Omental fat pad (tissue), 4 donors: ENCODE results near the gene MTCH1. TPM values are rescaled to one million over a fixed set of nuclear protein-coding genes. Genes with fewer than 3 reads are reported as not detected.

Experiments used
- ATAC-seq: fragments of 150-250 bp; one replicate; pipeline ENCODE4 v1.9.1; 2016; ENCODE audit warnings: mild to moderate bottlenecking, moderate library complexity; ENCODE audit not compliant: low FRiP score
- DNase-seq: peaks from one replicate; pipeline ENCODE4 v3.0.0-alpha.2; 2019; ENCODE audit warnings: low spot score
- total RNA-seq, 4 donors: library from RNA; depleted of rRNA; stranded (reverse); fragments of >200 nt; gene quantifications; one replicate each; pipeline ENCODE4 v1.1.0, GENCODE V29; 2016
- TF ChIP-seq, protein P1 (sequence below), 3 donors: fragments of 450-650 bp; IDR thresholded peaks; one replicate each; pipeline ENCODE4 v1.5.1; 2016 to 2017; ENCODE audit warnings: antibody characterized with exemption in 3 of 3, mild to moderate bottlenecking in 3 of 3, moderate library complexity in 2 of 3

MTCH1 gene, protein sequence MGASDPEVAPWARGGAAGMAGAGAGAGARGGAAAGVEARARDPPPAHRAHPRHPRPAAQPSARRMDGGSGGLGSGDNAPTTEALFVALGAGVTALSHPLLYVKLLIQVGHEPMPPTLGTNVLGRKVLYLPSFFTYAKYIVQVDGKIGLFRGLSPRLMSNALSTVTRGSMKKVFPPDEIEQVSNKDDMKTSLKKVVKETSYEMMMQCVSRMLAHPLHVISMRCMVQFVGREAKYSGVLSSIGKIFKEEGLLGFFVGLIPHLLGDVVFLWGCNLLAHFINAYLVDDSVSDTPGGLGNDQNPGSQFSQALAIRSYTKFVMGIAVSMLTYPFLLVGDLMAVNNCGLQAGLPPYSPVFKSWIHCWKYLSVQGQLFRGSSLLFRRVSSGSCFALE
- 100 to 1,000 TPM; 227 to 251 (median 239) TPM for total RNA-seq

DNA sequence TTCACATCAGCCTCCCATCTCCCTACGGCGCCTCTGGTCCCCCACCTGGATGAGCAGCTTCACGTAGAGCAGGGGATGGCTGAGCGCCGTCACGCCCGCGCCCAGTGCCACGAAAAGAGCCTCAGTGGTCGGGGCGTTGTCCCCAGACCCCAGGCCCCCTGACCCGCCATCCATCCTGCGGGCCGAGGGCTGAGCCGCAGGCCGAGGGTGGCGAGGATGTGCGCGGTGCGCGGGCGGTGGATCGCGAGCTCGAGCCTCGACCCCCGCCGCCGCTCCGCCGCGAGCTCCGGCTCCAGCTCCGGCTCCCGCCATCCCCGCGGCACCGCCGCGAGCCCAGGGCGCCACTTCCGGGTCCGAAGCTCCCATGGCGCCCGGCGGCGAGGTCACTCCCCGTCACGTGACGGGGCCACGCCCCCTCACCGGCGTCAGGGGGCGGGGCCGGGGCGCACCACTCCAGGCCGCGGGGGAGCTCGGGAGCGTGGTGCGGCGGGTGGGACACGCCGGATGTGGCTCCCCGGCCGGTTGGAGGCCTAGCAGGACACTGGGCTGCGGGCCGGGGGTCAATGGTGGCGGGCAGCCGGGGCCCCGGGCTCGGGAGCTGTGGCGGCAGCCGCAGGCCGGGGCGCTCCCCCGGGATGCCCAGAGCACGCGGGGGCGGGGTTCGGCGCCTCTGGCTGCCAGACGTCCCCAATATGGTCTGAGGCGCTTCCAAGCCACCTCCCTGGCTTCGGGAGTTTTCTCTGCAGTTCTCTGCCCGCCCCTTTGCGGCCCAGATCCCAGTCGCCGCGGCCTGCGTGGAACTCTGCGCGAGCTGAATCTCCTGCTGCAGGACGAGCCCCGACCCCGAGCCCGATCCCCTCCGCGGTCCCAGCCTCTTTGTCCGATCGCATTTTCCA, at the start of gene MTCH1:
Gene MTCH1, minus strand, starts transcription at position 389 of the 896 bp plus-strand sequence. Its CDS starts 23 bp downstream, at position 366.
- TF ChIP-seq, protein P1, sequence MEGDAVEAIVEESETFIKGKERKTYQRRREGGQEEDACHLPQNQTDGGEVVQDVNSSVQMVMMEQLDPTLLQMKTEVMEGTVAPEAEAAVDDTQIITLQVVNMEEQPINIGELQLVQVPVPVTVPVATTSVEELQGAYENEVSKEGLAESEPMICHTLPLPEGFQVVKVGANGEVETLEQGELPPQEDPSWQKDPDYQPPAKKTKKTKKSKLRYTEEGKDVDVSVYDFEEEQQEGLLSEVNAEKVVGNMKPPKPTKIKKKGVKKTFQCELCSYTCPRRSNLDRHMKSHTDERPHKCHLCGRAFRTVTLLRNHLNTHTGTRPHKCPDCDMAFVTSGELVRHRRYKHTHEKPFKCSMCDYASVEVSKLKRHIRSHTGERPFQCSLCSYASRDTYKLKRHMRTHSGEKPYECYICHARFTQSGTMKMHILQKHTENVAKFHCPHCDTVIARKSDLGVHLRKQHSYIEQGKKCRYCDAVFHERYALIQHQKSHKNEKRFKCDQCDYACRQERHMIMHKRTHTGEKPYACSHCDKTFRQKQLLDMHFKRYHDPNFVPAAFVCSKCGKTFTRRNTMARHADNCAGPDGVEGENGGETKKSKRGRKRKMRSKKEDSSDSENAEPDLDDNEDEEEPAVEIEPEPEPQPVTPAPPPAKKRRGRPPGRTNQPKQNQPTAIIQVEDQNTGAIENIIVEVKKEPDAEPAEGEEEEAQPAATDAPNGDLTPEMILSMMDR (IDR thresholded peaks at IDR 0.05), result no peak
- ATAC-seq, result peak; percentile 92

DNA sequence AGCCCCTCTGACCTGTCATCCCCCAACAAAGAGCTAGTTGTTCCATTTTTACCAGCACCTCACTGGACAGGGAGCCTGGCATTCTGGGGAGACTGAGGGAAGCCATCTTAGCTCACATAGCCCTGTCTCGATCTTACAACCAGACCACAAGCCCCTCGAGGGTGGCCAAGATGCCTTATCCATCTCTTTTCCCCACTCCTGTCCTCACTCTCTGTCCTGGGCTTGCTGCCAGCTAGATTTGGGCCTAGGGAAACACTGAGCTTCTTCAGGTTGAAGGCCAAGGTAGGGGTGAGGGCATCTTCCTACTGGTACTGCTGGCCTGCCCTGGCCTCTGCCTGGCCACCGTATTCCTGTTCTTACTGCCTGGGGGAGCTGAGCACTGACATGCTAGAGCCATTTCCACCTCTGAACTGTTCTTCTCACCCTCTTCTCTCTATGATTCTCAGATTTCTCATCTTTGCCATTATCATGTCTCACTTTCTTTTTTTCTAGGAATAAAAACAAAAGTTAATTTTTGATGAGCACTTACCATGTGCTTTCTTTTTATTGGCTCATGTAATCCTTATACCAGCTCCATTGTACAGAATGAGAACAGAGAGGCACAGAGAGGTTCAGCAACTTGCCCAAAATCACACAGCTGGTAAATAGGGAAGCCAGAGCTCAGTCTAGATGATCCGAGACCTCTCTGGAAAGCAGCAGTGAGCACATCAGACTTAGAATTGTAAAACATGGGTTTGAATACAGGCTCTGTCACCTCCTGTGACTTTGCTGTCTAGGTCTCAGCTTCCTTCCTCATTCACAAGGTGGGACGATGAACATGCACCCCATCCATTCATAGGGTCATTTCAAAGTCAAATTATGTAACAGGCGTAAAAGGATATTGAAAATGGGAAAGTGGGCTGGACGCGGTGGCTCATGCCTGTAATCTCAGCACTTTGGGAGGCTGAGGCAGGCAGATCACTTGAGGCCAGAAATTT, 48.1 kb upstream of the MTCH1 start:
- TF ChIP-seq, protein P1 (IDR thresholded peaks at IDR 0.05), result no peak
- DNase-seq (no peak), ATAC-seq (no peak)

More for the DNA sequence above, at the start of gene MTCH1:
- peak; percentile 54 for DNase-seq

DNA sequence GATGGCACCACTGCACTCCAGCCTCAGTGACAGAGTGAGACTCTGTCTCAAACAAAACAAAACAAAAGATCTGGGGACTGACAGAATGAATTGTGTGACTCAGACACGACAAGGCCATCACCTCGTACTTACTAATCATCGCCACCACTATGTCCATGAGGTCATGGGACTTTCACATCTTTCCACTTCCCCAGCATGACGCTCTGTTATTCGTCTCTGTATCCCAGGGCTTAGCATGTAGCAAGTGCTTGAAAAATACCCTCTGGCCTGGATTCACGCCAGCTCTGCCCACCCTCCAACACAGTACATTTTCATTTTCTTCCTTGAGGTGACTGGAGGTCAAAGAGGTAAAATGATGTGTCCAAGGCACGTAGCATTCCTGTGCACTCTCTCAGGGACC, 47.3 kb upstream of the MTCH1 start:
- ATAC-seq, result no peak
- TF ChIP-seq, protein P1 (IDR thresholded peaks at IDR 0.05), result no peak
- no peak for DNase-seq

DNA sequence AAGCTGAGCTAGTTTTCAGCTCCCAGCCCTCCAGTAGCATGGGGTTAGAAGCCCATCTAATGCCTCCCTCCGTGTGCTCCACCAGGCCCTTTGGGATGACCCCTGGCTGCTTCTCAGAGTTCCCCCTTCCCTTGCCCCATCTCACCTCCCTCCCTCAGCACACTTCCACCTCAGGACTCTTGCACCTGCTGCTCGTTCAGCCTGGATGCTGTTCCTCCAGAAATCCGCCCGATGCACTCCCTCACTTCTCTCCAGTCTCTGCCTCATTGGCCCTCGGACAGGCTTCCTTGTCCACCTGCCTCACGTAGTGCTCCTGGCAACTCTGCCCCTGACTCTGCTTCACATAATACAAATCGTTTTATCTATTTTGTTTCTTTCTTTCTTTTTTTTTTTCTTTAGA, 46.2 kb upstream of the MTCH1 start:
- ATAC-seq, result no peak
- TF ChIP-seq, protein P1 (IDR thresholded peaks at IDR 0.05), result no peak
- no peak for DNase-seq

DNA sequence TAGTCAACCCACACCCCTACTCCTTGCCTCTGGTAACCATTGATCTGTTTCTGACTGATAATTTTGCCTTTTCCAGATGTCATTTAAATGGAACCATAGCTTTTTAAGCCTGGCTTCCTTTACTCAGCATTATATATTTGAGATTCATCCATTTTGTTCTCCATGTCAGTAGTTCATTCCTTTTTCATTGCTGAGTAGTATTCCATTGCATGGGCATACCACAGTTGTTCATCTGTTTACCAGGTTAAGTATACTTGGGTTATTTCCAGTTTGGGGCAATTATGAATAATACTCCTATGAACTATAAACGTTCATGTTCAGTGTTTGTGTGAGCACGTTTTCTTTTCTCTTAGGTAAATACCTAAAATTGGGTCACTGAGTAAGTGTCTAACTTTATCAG, 44.6 kb upstream of the MTCH1 start:
- DNase-seq, result no peak
- no peak for ATAC-seq
- TF ChIP-seq, protein P1 (IDR thresholded peaks at IDR 0.05), result no peak

DNA sequence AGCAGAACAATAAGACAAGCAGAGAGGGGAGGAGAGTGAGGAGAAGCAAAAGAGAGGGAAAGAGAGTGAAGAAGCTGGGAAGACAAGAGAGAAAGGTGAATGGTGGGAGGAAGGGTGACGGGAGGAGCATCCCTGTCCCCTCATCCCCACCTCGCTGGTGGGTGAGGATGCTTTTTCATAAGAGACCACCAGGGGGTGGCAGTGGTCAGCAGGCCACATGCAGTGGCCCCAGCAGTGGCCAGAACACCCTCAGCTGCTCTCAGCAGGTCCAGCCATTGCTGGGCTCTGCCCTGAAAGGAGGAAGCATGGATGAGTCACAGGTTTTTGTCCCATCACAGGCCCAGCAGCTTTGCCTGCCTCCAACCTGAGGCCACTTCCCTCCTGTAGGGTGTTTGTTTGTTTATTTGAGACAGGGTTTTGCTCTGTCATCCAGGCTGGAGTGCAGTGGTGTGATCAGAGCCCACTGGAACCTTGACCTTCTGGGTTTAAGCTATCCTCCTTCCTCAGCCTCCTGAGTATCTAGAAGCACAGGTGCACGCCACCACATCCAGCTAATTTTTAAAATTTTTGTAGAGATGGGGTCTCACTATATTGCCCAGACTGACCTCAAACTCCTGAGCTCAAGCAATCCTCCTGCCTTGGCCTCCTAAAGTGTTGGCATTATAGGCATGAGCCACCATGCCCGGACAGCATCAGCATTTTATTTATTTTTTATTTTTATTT, 43.4 kb upstream of the MTCH1 start:
- TF ChIP-seq, protein P1 (IDR thresholded peaks at IDR 0.05), result peak in 2 of 3 donors; percentile 38 to 67
- no peak for DNase-seq
- peak; percentile 73 for ATAC-seq
